Measurements from ENCODE around the gene USP11. TPM values are rescaled to one million over a fixed set of nuclear protein-coding genes. Genes with fewer than 3 reads are reported as not detected.

Gene USP11
- total RNA-seq, 4 donors from 2014 or later = 19.8 to 66.8 (median 27.3) TPM

Small RNA genes within 50 kb of the gene (small RNA-seq; reads per million reads assigned to genes)
- 0 reads per million in 2 donors for gene RN7SL785P

Other genes starting within 250 kb of the USP11 start
- gene RGN, start 154.6 kb upstream of the USP11 start, total RNA-seq = 1 to 10 TPM in 1 of 4 donors, under 1 TPM in 2, not detected in 1; 0.53 to 1.7 (median 0.80) TPM
- gene NDUFB11, start 88.3 kb upstream of the USP11 start, total RNA-seq = 10 to 100 TPM; 42.6 to 60.2 (median 53.5) TPM
- 10 to 100 TPM; 24.9 to 47.0 (median 35.3) TPM for gene RBM10, start 87.8 kb upstream of the USP11 start, total RNA-seq
- 100 to 1,000 TPM; 114 to 203 (median 146) TPM for gene UBA1, start 39.2 kb upstream of the USP11 start, total RNA-seq
- gene CDK16, start 14.3 kb upstream of the USP11 start, total RNA-seq = 100 to 1,000 TPM; 118 to 188 (median 154) TPM
- not detected for gene ZNF157, start 137.6 kb downstream of the USP11 start, total RNA-seq